ENCODE measurements around the gene TOM1.

GRCh38 chr22:35315141-35315854, 15.6 kb downstream of the TOM1 start:
- TF ChIP-seq CTCF (IDR thresholded peaks at IDR 0.05) (no peak), POLR2A (IDR thresholded peaks at IDR 0.05) (no peak)
